H1 (cell line): ENCODE measurements around the gene SLC13A4.
A peak's percentile ranks its signal among the peaks of the same experiment; 100 is the strongest.

ENCODE experiments used
- CEBPB ChIP-seq: IDR thresholded peaks from 2 replicates; pipeline ENCODE4 v1.6.1; 2012; ENCODE audit warnings: low read depth, low read length
- CHD2 ChIP-seq: IDR thresholded peaks from 2 replicates; pipeline ENCODE4 v1.6.1; 2012; ENCODE audit warnings: low read length, improper control_type of control experiment
- CTCF ChIP-seq, 3 experiments: IDR thresholded peaks; 1 replicate in 2 of 3; 2 replicates in 1 of 3; pipeline versions ENCODE4 v1.5.1 to v1.6.1; 2011; ENCODE audit warnings: low read length in 3 of 3, mild to moderate bottlenecking in 3 of 3, inconsistent platforms in 2 of 3, low read depth in 1 of 3, moderate library complexity in 1 of 3; ENCODE audit not compliant: insufficient read depth in 1 of 3; ENCODE audit errors: control extremely low read depth in 1 of 3
- EGR1 ChIP-seq: IDR thresholded peaks from 2 replicates; pipeline ENCODE4 v1.6.1; 2011; ENCODE audit warnings: low read depth, low read length, borderline replicate concordance
- EZH2 ChIP-seq: fragments of 200-600 bp; sonication (generic); IDR thresholded peaks from 2 replicates; pipeline ENCODE4 v1.7.1; 2012; ENCODE audit warnings: low read depth, mild to moderate bottlenecking, moderate library complexity, low read length, inconsistent platforms; ENCODE audit not compliant: severe bottlenecking
- PHF8 ChIP-seq: fragments of 200-600 bp; sonication (generic); conservative IDR thresholded peaks from 2 replicates; pipeline ENCODE4 v1.7.1; 2012; ENCODE audit warnings: low read depth, mild to moderate bottlenecking, inconsistent platforms, low read length, moderate library complexity
- POLR2A ChIP-seq, 2 experiments: IDR thresholded peaks; 1 replicate in 1 of 2; 2 replicates in 1 of 2; pipeline ENCODE4 v1.6.1; 2011; ENCODE audit warnings: low read depth in 2 of 2, low read length in 2 of 2, mild to moderate bottlenecking in 2 of 2; ENCODE audit errors: control extremely low read depth in 1 of 2
- POLR2AphosphoS5 ChIP-seq: IDR thresholded peaks from 2 replicates; pipeline ENCODE4 v1.6.1; 2011; ENCODE audit warnings: low read depth, low read length
- TCF12 ChIP-seq: IDR thresholded peaks from 2 replicates; pipeline ENCODE4 v1.6.1; 2011; ENCODE audit warnings: low read depth, mild to moderate bottlenecking, low read length

- TF ChIP-seq EZH2: no peak
- TF ChIP-seq CTCF (IDR thresholded peaks at IDR 0.05; ENCODE audit: control extremely low read depth in 1 of 3, insufficient read depth in 1 of 3, low read depth in 1 of 3, low read length in 3 of 3): peak; percentile 42 to 76 (median 45)
- no peak for TF ChIP-seq TCF12
- no peak for TF ChIP-seq PHF8
- no peak for TF ChIP-seq EGR1
- no peak for TF ChIP-seq POLR2A (IDR thresholded peaks at IDR 0.05; ENCODE audit: control extremely low read depth in 1 of 2, low read depth in 2 of 2, low read length in 2 of 2)
- TF ChIP-seq CHD2: no peak
- no peak for TF ChIP-seq CEBPB
- TF ChIP-seq POLR2AphosphoS5: no peak
Observed at GRCh38 chr7:135710417-135711138, 17.4 kb downstream of the SLC13A4 start.
